ACC112 (cell line): ENCODE results near the gene SSTR5.

Experiments
- H2AFZ ChIP-seq: fragments of 200-600 bp; sonication (generic); one replicate; pipeline ENCODE4 v1.6.0; 2017; ENCODE audit warnings: antibody characterized with exemption, low read length; ENCODE audit not compliant: unreplicated experiment
- H3K27ac ChIP-seq: fragments of 200-600 bp; sonication (generic); 2 replicates; pipeline ENCODE4 v1.5.1; 2014; ENCODE audit warnings: low read depth, mild to moderate bottlenecking, antibody characterized with exemption, low read length, moderate library complexity
- H3K27me3 ChIP-seq: fragments of 200-600 bp; sonication (generic); 2 replicates; pipeline ENCODE4 v1.6.1; 2014; ENCODE audit warnings: mild to moderate bottlenecking, antibody characterized with exemption, low read length, moderate library complexity, mixed read lengths; ENCODE audit not compliant: insufficient read depth
- H3K36me3 ChIP-seq: fragments of 200-600 bp; sonication (generic); 2 replicates; pipeline ENCODE4 v1.6.1; 2016; ENCODE audit warnings: mild to moderate bottlenecking, antibody characterized with exemption, low read length, moderate library complexity, mixed read lengths; ENCODE audit not compliant: insufficient read depth
- H3K4me1 ChIP-seq: fragments of 200-600 bp; sonication (generic); one replicate; pipeline ENCODE4 v1.6.1; 2016; ENCODE audit warnings: low read length, mixed read lengths; ENCODE audit not compliant: insufficient read depth, unreplicated experiment, control insufficient read depth
- H3K4me3 ChIP-seq: fragments of 200-600 bp; sonication (generic); 2 replicates; pipeline ENCODE4 v1.5.1; 2014; ENCODE audit warnings: mild to moderate bottlenecking, low read depth, low read length
- H3K79me2 ChIP-seq: fragments of 200-600 bp; sonication (generic); one replicate; pipeline ENCODE4 v1.6.0; 2016; ENCODE audit warnings: low read length; ENCODE audit not compliant: control insufficient read depth, unreplicated experiment, insufficient read depth

The SSTR5 gene

DNA sequence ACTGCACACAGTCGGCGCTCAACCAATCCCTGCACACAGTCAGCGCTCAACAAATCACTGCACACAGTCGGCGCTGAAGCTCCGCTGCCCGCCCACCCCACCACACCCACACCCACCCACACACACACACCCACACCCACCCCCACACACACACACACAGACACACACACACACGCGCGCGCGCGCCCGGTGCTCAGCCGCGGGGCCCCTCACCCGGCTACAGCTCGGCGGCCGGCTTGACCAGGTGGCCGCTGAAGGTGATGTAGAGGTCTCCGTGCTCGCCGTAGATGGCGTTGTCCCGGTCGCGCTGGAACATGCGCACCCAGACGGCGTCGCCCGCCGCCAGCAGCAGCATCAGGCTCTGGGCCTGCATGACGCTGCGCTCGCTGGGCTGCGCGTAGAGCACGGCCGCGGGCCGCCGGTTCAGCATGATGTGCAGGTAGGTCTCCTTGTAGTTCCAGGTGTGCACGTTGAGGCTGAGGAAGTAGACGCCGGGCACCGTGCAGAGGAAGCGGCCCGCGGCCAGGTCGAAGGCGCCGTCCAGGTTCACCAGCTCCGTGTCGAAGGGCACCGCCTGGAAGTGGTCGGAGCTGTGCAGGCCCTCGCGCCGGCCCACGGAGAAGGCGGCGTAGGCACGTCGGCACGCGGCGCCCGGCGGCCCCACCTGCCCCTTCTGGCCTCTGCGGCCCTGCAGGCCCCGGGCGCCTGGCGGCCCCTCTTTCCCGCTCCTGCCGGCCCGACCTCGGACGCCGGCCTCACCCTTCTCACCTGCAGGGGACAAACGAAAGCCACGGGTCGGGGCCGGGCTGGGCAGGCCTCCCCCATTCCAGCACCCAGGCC lies 21.0 kb downstream of the SSTR5 start:
- Histone ChIP-seq H3K36me3 (no peaks in the 10 kb centered on the region), H3K4me3 (no peak overlapping the region), H3K27ac (no peak overlapping the region), H3K27me3 (peaks cover 17% of the 10 kb centered on the region), H2AFZ (no peak overlapping the region), H3K79me2 (no peaks in the 10 kb centered on the region), H3K4me1 (peaks cover 6% of the 10 kb centered on the region)

DNA sequence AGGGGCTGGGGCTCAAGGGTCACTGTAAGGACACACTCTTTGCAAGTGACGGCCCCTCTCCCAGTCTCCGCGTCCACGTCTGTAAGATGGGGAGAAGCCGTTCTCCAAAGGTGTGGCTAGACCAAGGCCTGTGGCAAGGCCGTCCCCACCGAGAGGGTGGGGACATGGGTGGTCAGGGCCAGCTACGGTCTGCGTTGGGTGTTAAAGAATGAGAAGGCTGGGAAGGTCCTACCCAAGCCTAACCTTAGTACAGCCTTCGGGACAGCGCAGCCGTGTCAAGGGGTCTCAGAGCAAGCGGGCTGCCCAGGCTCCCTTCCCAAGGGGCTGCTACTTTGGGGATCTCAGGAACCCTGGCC lies 21.6 kb downstream of the SSTR5 start:
- no peak overlapping the region for H2AFZ ChIP-seq
- no peak overlapping the region for H3K27ac ChIP-seq
- peaks cover 11% of the 10 kb centered on the region for H3K27me3 ChIP-seq
- H3K79me2 ChIP-seq, result no peaks in the 10 kb centered on the region
- H3K4me3 ChIP-seq, result no peak overlapping the region
- no peaks in the 10 kb centered on the region for H3K36me3 ChIP-seq
- peaks cover 6% of the 10 kb centered on the region for H3K4me1 ChIP-seq

DNA sequence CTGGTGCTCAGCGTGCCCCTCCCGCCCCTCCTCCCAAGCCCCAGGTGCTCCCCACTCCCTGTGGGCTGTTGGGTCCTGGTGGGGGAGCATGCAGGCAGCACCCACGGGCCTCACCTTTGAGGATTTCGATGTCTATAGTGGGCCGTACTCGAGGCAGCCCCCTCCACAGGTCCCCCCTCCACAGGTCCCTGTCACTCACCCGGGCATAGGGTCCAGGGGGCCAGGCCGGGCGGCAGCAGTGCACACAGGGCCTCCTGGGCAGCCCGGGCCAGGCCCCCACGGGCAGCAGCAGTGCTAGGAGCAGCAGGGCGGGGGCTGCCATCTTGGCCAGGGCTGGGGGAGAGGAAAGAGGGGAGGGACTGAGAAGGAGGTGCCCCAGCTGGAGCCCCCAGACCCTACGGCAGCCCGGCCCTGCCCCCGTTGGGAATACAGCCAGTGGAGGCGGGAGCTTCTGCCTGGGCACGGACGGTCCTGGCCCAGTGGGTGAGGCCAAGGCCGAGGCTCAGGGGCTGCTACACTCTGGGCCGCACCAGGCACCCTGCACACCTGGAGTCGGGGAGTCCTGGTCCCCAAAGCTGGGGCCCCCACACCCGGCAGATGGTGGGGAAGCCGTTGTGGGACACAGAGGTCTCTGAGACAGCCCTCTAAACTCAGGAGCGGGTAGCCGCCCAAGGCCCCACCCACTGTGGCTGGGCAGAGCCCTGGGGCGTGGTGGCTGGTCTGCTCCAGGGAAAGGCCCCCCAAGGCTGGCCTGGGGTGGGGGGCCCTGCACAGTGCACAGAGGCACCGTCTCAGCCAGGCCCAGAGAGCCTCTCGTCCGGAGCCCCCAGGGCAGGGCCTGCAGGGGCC lies 22.3 kb downstream of the SSTR5 start:
- Histone ChIP-seq H3K27ac (no peak overlapping the region), H3K4me1 (peaks cover 6% of the 10 kb centered on the region), H3K27me3 (peaks cover 5% of the 10 kb centered on the region), H3K36me3 (no peaks in the 10 kb centered on the region), H3K4me3 (no peak overlapping the region), H2AFZ (no peak overlapping the region), H3K79me2 (no peaks in the 10 kb centered on the region)

DNA sequence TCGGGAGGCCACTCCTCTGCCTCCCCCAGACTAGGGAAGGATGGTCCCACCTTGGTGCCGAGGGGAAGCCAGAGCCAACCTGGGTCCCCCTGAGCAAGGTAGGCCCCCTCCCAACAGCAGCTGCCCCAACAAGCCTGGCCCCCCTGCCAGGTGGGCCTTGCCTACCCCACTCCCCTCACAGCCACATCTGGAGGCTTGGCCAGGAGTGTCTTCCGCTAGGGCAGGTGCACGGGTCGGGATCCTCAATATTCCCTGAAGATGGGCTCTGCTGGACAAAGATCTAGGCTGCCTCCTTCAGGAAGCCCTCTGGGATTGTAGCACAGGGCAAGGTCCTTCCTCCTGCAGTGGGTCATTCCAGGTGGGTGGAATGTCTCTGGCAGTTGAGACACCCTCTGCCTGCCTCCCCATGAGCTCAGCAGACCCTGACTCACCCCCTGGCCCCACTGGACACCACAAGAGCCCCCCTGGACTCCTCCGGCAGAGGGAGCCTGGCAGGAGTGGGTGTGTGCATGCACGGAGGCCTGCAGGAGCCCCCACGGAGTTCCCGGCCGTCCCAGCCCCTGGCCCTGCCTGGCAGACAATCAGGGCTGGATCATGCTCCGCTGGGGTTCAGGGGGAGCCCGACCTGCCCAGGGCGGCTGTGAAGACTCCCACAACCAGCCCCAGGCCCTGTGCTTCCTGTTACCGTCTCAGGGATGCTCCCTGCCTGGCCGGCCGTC lies 23.1 kb downstream of the SSTR5 start:
- Histone ChIP-seq H3K4me1 (peaks cover 6% of the 10 kb centered on the region), H3K4me3 (no peak overlapping the region), H3K36me3 (no peaks in the 10 kb centered on the region), H3K79me2 (no peaks in the 10 kb centered on the region), H3K27me3 (peaks cover 4% of the 10 kb centered on the region; the same call in 1 of the 2 replicates), H3K27ac (no peak overlapping the region), H2AFZ (no peak overlapping the region)

DNA sequence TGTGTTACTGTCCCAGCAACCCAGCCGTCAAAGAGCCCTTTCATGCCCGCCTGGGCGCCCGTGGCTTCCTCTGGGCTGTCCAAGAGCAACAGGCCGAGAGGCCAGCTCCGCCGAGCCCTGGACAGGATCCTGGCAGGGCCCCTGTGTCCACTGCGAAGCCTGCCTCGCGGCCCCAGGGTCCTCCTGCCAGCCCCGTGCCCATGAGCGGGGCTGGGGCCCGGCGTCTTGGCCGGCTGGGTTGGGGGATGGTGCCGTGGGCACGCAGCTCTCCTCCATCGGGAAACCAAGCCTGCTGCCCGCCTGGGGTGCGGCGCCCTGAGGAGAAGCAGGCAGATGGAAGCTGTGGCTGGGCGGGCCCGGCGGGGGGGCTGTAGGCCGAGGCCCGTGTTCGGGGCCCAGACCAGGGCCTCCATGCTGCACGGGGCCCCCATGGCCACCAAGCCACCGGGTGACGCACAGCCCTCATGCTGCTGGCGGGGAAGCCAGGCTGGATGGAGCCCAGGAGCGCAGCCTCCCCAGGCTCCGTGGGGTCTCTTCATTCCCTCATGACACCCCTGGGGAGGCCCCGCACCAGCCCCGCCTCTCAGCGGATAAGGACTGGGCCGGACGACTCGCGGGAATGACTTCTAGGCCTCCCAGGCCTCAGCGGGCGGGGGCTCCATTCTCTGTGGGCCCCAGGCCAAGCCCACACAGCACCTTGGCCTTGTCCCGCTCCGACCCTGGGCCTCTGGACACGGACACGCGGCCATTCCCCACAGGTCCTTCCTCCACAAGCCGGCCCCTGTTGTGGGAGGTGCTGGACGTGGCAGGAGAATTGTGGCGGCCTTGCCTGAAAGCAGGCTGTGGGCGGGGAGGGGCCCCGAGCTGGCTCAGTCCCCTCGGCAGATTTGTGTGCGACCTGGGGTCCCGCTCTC lies 23.9 kb downstream of the SSTR5 start, which contains the start of gene C1QTNF8:
Gene C1QTNF8, minus strand, starts transcription at position 76 of the 914 bp plus-strand sequence. CDS start 1,322 bp downstream, outside the sequence.
- peaks cover 6% of the 10 kb centered on the region for H3K4me1 ChIP-seq
- H2AFZ ChIP-seq, result no peak within 1 kb of the TSS
- peaks cover 9% of the 10 kb centered on the region for H3K27me3 ChIP-seq
- H3K4me3 ChIP-seq, result no peak within 1 kb of the TSS
- H3K27ac ChIP-seq, result no peak within 1 kb of the TSS
- no peaks in the 10 kb centered on the region for H3K79me2 ChIP-seq
- H3K36me3 ChIP-seq, result no peaks in the 10 kb centered on the region

DNA sequence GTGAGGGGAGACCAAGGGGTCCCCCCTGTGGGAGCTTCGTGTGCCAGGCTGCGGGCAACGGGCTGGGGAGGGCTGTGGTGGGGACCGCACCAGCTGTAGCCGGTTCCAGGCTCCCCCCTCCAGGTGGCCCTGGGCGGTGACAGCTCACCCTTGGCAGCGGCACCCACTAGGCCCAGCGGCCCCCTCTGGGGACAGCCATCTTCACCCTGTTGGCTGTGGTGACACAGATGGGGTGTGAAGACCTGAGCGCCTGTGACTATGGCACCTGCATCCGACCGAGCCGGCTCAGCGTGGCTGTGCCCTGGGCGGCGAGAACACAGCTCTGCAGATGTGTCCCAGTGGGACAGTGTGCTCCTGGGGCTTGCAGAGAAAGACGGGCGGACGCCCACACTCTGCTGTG lies 24.6 kb downstream of the SSTR5 start:
- Histone ChIP-seq H3K4me1 (peaks cover 6% of the 10 kb centered on the region), H3K27ac (no peak overlapping the region), H2AFZ (no peak overlapping the region), H3K27me3 (peaks cover 9% of the 10 kb centered on the region), H3K79me2 (no peaks in the 10 kb centered on the region), H3K36me3 (no peaks in the 10 kb centered on the region), H3K4me3 (no peak overlapping the region)

DNA sequence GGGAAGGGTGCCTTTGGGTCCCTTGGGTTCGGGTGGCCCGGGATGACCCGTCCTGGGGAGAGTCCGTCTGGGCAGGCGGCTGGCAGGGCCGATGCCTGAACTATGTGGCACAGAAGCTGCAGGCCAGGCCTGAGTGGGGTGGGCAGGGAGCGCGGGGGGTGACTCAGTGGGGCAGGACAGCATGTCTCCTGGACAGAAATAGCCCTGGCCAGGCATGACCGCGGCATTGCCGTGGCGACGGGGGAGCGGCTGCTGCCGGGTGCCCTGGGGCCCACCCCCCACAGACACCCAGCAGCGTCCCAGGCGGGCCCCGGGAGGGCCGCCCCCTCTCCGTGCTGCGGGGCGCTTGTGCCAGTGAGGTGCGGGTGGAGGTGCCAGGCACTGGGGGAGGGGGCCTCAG lies 25.3 kb downstream of the SSTR5 start:
- Histone ChIP-seq H3K36me3 (no peaks in the 10 kb centered on the region), H3K4me3 (no peak overlapping the region), H3K79me2 (no peaks in the 10 kb centered on the region), H2AFZ (no peak overlapping the region), H3K4me1 (peaks cover 6% of the 10 kb centered on the region), H3K27ac (no peak overlapping the region), H3K27me3 (peaks cover 9% of the 10 kb centered on the region)

DNA sequence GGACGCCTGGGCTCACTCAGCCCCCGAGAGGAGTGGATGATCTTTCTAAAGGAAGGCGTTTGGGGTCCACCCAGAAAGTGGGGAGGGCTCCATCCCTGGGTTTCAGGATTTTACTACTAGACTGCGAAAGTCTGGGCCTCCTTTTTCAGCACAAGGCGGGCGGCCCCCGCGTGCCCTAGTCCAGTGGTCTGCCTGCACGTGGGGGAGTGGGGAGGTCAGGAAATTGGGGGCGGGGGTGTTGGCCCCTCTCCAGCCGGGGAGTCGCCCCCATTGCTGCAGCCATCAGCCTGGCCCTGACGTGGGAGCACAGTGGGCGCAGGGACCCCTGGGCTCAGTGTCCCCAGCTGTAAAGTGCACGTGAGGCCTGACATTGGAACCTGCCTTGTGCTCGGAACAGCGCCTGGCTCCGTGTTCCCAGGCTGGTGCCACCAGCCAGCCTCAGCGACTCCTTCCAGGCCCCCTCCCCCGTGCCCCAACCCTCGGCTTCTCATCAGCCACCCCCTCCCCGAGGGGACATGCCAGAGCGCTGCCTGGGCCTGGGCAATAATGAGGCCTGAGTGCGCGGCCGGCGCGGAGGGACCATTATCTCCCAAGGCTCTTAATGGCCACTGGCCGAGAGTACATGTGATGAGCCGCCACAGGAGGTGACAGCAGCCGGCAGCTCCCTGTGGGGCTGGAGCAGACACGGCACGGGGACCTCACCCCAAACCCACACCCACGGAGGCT lies 25.9 kb downstream of the SSTR5 start:
- Histone ChIP-seq H3K27me3 (peaks cover 9% of the 10 kb centered on the region), H2AFZ (no peak overlapping the region), H3K27ac (no peak overlapping the region), H3K4me1 (peaks cover 6% of the 10 kb centered on the region), H3K79me2 (no peaks in the 10 kb centered on the region), H3K36me3 (no peaks in the 10 kb centered on the region), H3K4me3 (no peak overlapping the region)

DNA sequence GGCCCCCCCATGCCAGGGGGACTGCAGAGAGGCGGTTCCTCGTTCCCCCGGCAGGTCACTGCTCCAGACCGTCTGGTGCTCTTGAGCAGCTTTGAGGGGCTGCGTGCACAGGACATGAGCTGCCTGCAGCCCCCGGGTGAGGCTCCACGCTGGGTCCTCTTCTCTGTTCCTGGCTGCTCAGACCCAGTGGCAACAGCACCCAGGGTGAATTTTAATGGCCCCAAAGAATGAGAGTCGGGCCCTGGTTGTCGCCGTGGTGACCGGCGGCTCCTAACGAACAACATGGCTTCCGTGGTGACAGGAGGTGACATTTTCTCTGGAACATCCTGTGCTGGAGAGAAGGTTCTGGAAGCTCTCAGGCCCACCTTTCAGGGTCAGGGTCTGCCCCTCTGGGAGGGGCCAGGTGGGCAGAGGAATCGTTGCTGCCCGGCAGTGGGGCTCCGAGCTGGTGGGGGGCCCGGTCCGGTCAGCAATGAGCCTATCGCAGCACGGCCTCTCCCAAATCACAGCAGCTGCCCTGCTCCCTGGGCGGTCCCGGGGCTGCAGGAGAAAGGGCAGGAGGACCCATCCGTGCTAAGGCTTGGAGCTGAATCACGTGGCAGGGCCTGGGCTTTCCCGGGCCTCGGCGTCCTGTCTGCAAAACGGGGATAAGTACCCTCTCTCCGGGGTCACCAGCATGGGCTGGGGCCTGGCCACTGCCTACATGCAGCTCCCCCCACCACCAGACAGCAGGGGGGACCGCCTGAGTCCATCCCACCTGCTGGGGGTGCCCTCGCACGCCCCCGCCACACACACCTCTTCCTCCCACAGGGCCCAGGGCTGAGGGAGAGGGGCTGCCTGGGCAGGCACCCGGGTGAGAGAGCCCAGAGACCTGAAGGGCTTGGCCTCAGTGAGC lies 26.9 kb downstream of the SSTR5 start:
- peaks cover 9% of the 10 kb centered on the region for H3K27me3 ChIP-seq
- no peak overlapping the region for H2AFZ ChIP-seq
- peaks cover 6% of the 10 kb centered on the region for H3K4me1 ChIP-seq
- no peaks in the 10 kb centered on the region for H3K79me2 ChIP-seq
- no peaks in the 10 kb centered on the region for H3K36me3 ChIP-seq
- H3K27ac ChIP-seq, result no peak overlapping the region
- no peak overlapping the region for H3K4me3 ChIP-seq
